KG1 (cell line): ENCODE results near the gene FAM118B.

Source experiments
- DNase-seq: peaks from one replicate; lab custom pipeline; 2025; lab: John Stamatoyannopoulos, UW

The FAM118B gene

GRCh38 chr11:126186708-126187529 is 24.7 kb upstream of the FAM118B start:
- no peak for DNase-seq

- DNase-seq: no peak
These were observed 23.1 kb upstream of the FAM118B start for GRCh38 chr11:126188332-126189108.

- no peak for DNase-seq
These were observed 22.3 kb upstream of the FAM118B start for GRCh38 chr11:126189109-126189929.

- DNase-seq: no peak
These were observed 20.8 kb upstream of the FAM118B start for GRCh38 chr11:126190792-126191191.

- no peak for DNase-seq
These were observed 20.1 kb upstream of the FAM118B start for GRCh38 chr11:126191379-126192073.

- DNase-seq: no peak
These were observed 19.2 kb upstream of the FAM118B start for GRCh38 chr11:126192361-126192760.

- no peak for DNase-seq
These were observed 18.5 kb upstream of the FAM118B start for GRCh38 chr11:126193038-126193478.

GRCh38 chr11:126194121-126194543 is 17.4 kb upstream of the FAM118B start:
- no peak for DNase-seq

- DNase-seq: no peak
These were observed 16.5 kb upstream of the FAM118B start for GRCh38 chr11:126195119-126195518.

GRCh38 chr11:126197277-126197939 is 14.2 kb upstream of the FAM118B start:
- DNase-seq: no peak

- no peak for DNase-seq
These were observed 12.9 kb upstream of the FAM118B start for GRCh38 chr11:126198648-126199047.

GRCh38 chr11:126202646-126203359 is 8.8 kb upstream of the FAM118B start:
- no peak for DNase-seq

GRCh38 chr11:126205359-126205758 is 6.2 kb upstream of the FAM118B start:
- no peak for DNase-seq

GRCh38 chr11:126207896-126208295 is 3.7 kb upstream of the FAM118B start:
- DNase-seq: no peak

GRCh38 chr11:126210871-126211235 is 729 bp upstream of the FAM118B start:
- DNase-seq: no peak

- DNase-seq: no peak
These were observed 593 bp downstream of the FAM118B start for GRCh38 chr11:126212089-126212660.

GRCh38 chr11:126214441-126214840 is 2.9 kb downstream of the FAM118B start:
- no peak for DNase-seq

- no peak for DNase-seq
These were observed 3.3 kb downstream of the FAM118B start for GRCh38 chr11:126214841-126215240.

GRCh38 chr11:126216526-126217305 is 5.1 kb downstream of the FAM118B start:
- no peak for DNase-seq
